ENCODE data around the gene GDPD5. TPM values are rescaled to one million over a fixed set of nuclear protein-coding genes. Genes with fewer than 3 reads are reported as not detected.

GDPD5 gene
- total and polyA plus RNA-seq, 12 donors: 4.1 to 110 (median 14.5) TPM

GRCh38 chr11:75426720-75427086 lies 99.0 kb downstream of the GDPD5 start:
- DNase-seq: no peak

DNA sequence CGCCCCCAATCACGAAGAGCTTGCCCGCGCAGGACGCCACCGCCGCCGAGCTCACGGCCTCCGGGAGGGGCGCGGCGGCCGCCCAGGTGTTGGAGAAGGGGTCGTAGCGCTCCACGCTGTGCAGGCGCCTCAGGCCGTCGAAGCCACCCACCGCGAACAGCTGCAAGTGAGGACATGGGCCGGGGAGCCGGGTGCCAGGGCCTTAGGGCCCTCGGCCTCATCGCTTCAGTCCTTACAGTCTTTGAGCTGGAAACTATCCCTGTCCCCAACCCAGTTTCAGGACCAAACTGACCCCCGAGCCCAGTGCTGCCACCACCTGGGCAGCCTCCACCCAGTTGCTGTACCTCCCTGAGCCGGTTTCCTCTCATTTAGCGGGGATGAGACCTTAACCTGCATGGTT lies 100.3 kb downstream of the GDPD5 start:
- Histone ChIP-seq H3K9me3 (replicated peaks in 1 of 3) (no peaks in the 10 kb centered on the region), H3K4me1 (replicated peaks in 1 of 2) (peaks cover 0 to 4% of the 10 kb centered on the region in 2 donors), H3K27ac (no peak overlapping the region), H3K27me3 (no peaks in the 10 kb centered on the region), H3K4me3 (no peak overlapping the region), H3K36me3 (replicated peaks in 1 of 2) (no peaks in the 10 kb centered on the region)
- 80 to 87% (median 81%) methylated on average over 14 to 29 of the region's 29 CpGs for WGBS, 4 donors
- intact Hi-C loops (cut with DNase I): no loop called here
- no peak for DNase-seq
- TF ChIP-seq, protein P1, sequence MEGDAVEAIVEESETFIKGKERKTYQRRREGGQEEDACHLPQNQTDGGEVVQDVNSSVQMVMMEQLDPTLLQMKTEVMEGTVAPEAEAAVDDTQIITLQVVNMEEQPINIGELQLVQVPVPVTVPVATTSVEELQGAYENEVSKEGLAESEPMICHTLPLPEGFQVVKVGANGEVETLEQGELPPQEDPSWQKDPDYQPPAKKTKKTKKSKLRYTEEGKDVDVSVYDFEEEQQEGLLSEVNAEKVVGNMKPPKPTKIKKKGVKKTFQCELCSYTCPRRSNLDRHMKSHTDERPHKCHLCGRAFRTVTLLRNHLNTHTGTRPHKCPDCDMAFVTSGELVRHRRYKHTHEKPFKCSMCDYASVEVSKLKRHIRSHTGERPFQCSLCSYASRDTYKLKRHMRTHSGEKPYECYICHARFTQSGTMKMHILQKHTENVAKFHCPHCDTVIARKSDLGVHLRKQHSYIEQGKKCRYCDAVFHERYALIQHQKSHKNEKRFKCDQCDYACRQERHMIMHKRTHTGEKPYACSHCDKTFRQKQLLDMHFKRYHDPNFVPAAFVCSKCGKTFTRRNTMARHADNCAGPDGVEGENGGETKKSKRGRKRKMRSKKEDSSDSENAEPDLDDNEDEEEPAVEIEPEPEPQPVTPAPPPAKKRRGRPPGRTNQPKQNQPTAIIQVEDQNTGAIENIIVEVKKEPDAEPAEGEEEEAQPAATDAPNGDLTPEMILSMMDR (IDR thresholded peaks at IDR 0.05): no peak

More at GRCh38 chr11:75426720-75427086, 99.0 kb downstream of the GDPD5 start:
- Histone ChIP-seq H3K27me3 (no peaks in the 10 kb centered on the region), H3K4me1 (replicated peaks in 1 of 2) (peaks cover 0 to 4% of the 10 kb centered on the region in 2 donors), H3K9me3 (replicated peaks in 1 of 3) (no peaks in the 10 kb centered on the region), H3K4me3 (no peak overlapping the region), H3K36me3 (replicated peaks in 1 of 2) (no peaks in the 10 kb centered on the region), H3K27ac (no peak overlapping the region)
- TF ChIP-seq POLR2A (IDR thresholded peaks at IDR 0.05): no peak
- TF ChIP-seq, protein P1 (IDR thresholded peaks at IDR 0.05): no peak
- 88 to 93% (median 90%) methylated on average over 5 of the region's 5 CpGs for WGBS, 4 donors
- intact Hi-C loops (cut with DNase I): no loop called here

DNA sequence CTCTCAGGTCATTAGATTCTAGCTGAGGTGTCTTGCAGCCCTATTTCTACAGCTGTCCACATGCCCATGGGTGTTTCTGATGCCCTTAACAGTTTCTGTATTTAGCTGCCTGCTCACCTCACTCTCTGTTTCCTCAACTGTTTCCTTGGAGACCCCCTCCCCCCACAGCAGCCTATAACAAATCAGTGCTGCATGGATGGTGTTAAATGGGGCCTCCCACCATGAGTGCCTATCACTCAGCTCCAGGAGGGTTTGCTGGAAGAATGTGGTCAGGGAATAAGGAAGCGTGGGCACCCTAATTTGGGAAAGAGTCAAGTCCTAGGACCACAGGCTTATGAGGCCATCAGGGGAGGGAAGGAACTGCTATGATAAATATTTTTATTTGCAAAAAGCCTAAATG lies 101.3 kb downstream of the GDPD5 start:
- no peak for DNase-seq
- 92 to 98% (median 94%) methylated on average over 1 of the region's 1 CpG for WGBS, 4 donors

DNA sequence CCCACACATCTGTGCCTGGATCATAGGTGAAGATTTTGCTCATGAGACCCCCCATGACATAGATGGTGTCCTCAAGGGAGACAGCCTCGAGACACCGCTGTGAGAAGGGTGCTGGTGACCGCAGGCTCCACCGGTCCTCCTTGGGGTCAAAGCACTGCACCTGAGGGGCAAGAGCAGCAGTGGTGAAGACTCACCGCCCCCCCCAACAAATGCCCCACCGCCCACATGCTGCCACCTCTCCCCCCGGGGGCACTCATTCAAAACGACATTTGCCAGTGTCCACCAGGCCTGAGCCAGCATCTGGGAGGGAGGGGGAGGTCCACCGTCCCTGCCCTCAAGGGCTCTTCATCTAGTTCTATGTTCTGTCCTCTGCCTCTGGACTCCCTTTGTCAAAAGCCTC lies 102.0 kb downstream of the GDPD5 start:
- no peak overlapping the region for H3K27ac ChIP-seq

More for the DNA sequence above, 101.3 kb downstream of the GDPD5 start:
- H3K4me3 ChIP-seq: no peak overlapping the region
- no peaks in the 10 kb centered on the region for H3K4me1 ChIP-seq (replicated peaks in 1 of 2)
- TF ChIP-seq, protein P1 (IDR thresholded peaks at IDR 0.05): no peak
- TF ChIP-seq POLR2A (IDR thresholded peaks at IDR 0.05): no peak
- no peak overlapping the region for H3K27ac ChIP-seq
- H3K9me3 ChIP-seq (replicated peaks in 1 of 3): no peaks in the 10 kb centered on the region
- H3K27me3 ChIP-seq: no peaks in the 10 kb centered on the region
- intact Hi-C loops (cut with DNase I): no loop called here
- no peaks in the 10 kb centered on the region for H3K36me3 ChIP-seq (replicated peaks in 1 of 2)

More for the DNA sequence above, 102.0 kb downstream of the GDPD5 start:
- WGBS, 4 donors: 77 to 92% (median 80%) methylated on average over 4 to 9 of the region's 9 CpGs
- TF ChIP-seq, protein P1 (IDR thresholded peaks at IDR 0.05): no peak
- no peak for TF ChIP-seq POLR2A (IDR thresholded peaks at IDR 0.05)
- H3K36me3 ChIP-seq (replicated peaks in 1 of 2): no peaks in the 10 kb centered on the region
- no peaks in the 10 kb centered on the region for H3K4me1 ChIP-seq (replicated peaks in 1 of 2)
- H3K4me3 ChIP-seq: no peak overlapping the region
- no peaks in the 10 kb centered on the region for H3K27me3 ChIP-seq
- DNase-seq: no peak
- no peaks in the 10 kb centered on the region for H3K9me3 ChIP-seq (replicated peaks in 1 of 3)
- intact Hi-C loops (cut with DNase I): no loop called here

All from adrenal gland (tissue), 12 donors.